Hematopoietic multipotent progenitor cell (in vitro differentiated cells): ENCODE data around the gene MMP15. TPM values are rescaled to one million over a fixed set of nuclear protein-coding genes. Genes with fewer than 3 reads are reported as not detected.
"Not testable (repeated sequence)": the region's sequence is repeated elsewhere in the genome, so short reads cannot be mapped to it uniquely, and the experiment has no call there.

ENCODE experiments used
- DNase-seq, 3 donors: peaks; one replicate each; pipeline ENCODE4 v3.0.0-alpha.2; 2011 to 2015; ENCODE audit warnings: low read depth in 2 of 3, low spot score in 2 of 3
- total RNA-seq: library from RNA; depleted of rRNA; stranded (reverse); fragments of >200 nt; gene quantifications from one replicate; pipeline ENCODE4 v1.2.3, GENCODE V29; 2012

MMP15 gene
- total RNA-seq, 1 donor: 3.0 TPM

GRCh38 chr16:57995721-57996405, 29.7 kb upstream of the MMP15 start:
- no peak for DNase-seq

- DNase-seq: no peak
Measured at GRCh38 chr16:57996406-57997175, 29.0 kb upstream of the MMP15 start.

GRCh38 chr16:57997176-57997527, 28.4 kb upstream of the MMP15 start:
- no peak for DNase-seq

GRCh38 chr16:57997528-57998265, 27.9 kb upstream of the MMP15 start:
- DNase-seq: no peak

GRCh38 chr16:57998486-57998885, 27.1 kb upstream of the MMP15 start:
- no peak for DNase-seq

- no peak for DNase-seq
Measured at GRCh38 chr16:57998992-57999365, 26.6 kb upstream of the MMP15 start.

GRCh38 chr16:57999366-57999970, 26.1 kb upstream of the MMP15 start:
- peak in 2 of 3 donors; percentile 41 to 56 for DNase-seq

- DNase-seq: peak in 1 of 3 donors; percentile 41
Measured at GRCh38 chr16:57999971-58000705, 25.4 kb upstream of the MMP15 start, which contains the start of gene ZNF319. TSS of gene ZNF319 (minus strand) at chr16:58000672. CDS start at chr16:57998265, 2,407 bp downstream.

- DNase-seq: peak; percentile 74 to 91 (median 90)
Measured at GRCh38 chr16:58000706-58001676, 24.6 kb upstream of the MMP15 start, which contains the start of gene USB1. TSS of gene USB1 (plus strand) at chr16:58001407. CDS start at chr16:58001484, 77 bp downstream.

- DNase-seq: no peak
Measured at GRCh38 chr16:58001781-58002415, 23.7 kb upstream of the MMP15 start.

- no peak for DNase-seq
Measured at GRCh38 chr16:58002416-58002800, 23.1 kb upstream of the MMP15 start.

- DNase-seq: no peak
Measured at GRCh38 chr16:58002936-58003335, 22.6 kb upstream of the MMP15 start.

- not testable (repeated sequence) for DNase-seq
Measured at GRCh38 chr16:58004736-58005135, 20.8 kb upstream of the MMP15 start.

GRCh38 chr16:58009856-58010416, 15.6 kb upstream of the MMP15 start:
- no peak for DNase-seq

- no peak for DNase-seq
Measured at GRCh38 chr16:58010886-58011285, 14.7 kb upstream of the MMP15 start.

GRCh38 chr16:58011652-58012051, 13.9 kb upstream of the MMP15 start:
- no peak for DNase-seq

- DNase-seq: no peak
Measured at GRCh38 chr16:58012481-58012880, 13.1 kb upstream of the MMP15 start.

- no peak for DNase-seq
Measured at GRCh38 chr16:58013201-58013956, 12.2 kb upstream of the MMP15 start.
